PC-3 (cell line): ENCODE data around the gene PCLAF. TPM values are rescaled to one million over a fixed set of nuclear protein-coding genes. Genes with fewer than 3 reads are reported as not detected.

Source experiments
- ATAC-seq: fragments of 200-7000 bp; cut with Tn5 transposase; 2 replicates; pipeline ENCODE4 v1.9.1; 2020; ENCODE audit warnings: mild to moderate bottlenecking, moderate library complexity
- BruUV-seq: library from RNA; stranded (reverse); fragments of 400-500 nt; replicated peaks from 2 replicates; lab custom pipeline; 2021; lab: Mats Ljungman, UMichigan
- CTCF ChIA-PET: fragments of 300-600 bp; sonication (Branson Sonifier 250); formaldehyde crosslinking; loops from one replicate; lab custom pipeline; 2022; ENCODE audit warnings: antibody characterized with exemption; lab: Charles Lee
- POLR2A ChIA-PET: fragments of 300-600 bp; sonication (Branson Sonifier 250); formaldehyde crosslinking; loops from one replicate; lab custom pipeline; 2022; ENCODE audit warnings: antibody characterized with exemption; ENCODE audit not compliant: unreplicated experiment; lab: Charles Lee
- DNase-seq: peaks from one replicate; pipeline ENCODE4 v3.0.0-alpha.2; 2015
- H2AFZ ChIP-seq: fragments of 300-600 bp; sonication (generic); 2 replicates; pipeline ENCODE4 v1.6.0; 2016; ENCODE audit warnings: antibody characterized with exemption, low read length
- H3F3A ChIP-seq: fragments of 300-600 bp; sonication (generic); one replicate; pipeline ENCODE4 v1.6.0; 2017; ENCODE audit warnings: antibody characterized with exemption, low read length, control low read depth, mild to moderate bottlenecking; ENCODE audit not compliant: unreplicated experiment
- H3K27ac ChIP-seq: fragments of 300-600 bp; sonication (generic); 2 replicates; pipeline ENCODE4 v1.5.1; 2016; ENCODE audit warnings: mild to moderate bottlenecking, low read length
- H3K27me3 ChIP-seq: fragments of 300-600 bp; sonication (generic); 2 replicates; pipeline ENCODE4 v1.6.1; 2016; ENCODE audit warnings: low read length, mixed read lengths
- H3K36me3 ChIP-seq: fragments of 300-600 bp; sonication (generic); 2 replicates; pipeline ENCODE4 v1.6.1; 2016; ENCODE audit warnings: low read depth, mixed run types, low read length, mixed read lengths
- H3K4me1 ChIP-seq: fragments of 300-600 bp; sonication (generic); 2 replicates; pipeline ENCODE4 v1.5.1; 2016; ENCODE audit warnings: low read length; ENCODE audit not compliant: insufficient read depth
- H3K4me2 ChIP-seq: fragments of 300-600 bp; sonication (generic); 2 replicates; pipeline ENCODE4 v1.6.0; 2016; ENCODE audit warnings: low read length
- H3K4me3 ChIP-seq: fragments of 300-600 bp; sonication (generic); 2 replicates; pipeline ENCODE4 v1.5.1; 2016; ENCODE audit warnings: mild to moderate bottlenecking, low read length, mixed read lengths
- H3K79me2 ChIP-seq: fragments of 300-600 bp; sonication (generic); 2 replicates; pipeline ENCODE4 v1.6.1; 2017; ENCODE audit warnings: low read length, mixed read lengths
- H3K9ac ChIP-seq: fragments of 300-600 bp; sonication (generic); 2 replicates; pipeline ENCODE4 v1.6.0; 2016; ENCODE audit warnings: mild to moderate bottlenecking, low read length
- H3K9me2 ChIP-seq: fragments of 300-600 bp; sonication (generic); replicated peaks from 2 replicates; pipeline ENCODE4 v1.6.1; 2016; ENCODE audit warnings: mixed run types, low read length, mixed read lengths
- H3K9me3 ChIP-seq: fragments of 300-600 bp; sonication (generic); 2 replicates; pipeline ENCODE4 v1.6.1; 2016; ENCODE audit warnings: low read length, mixed read lengths
- H4K20me1 ChIP-seq: fragments of 300-600 bp; sonication (generic); 2 replicates; pipeline ENCODE4 v1.6.1; 2016; ENCODE audit warnings: low read length, mixed read lengths
- CTCF ChIP-seq: fragments of 300-600 bp; sonication (generic); conservative IDR thresholded peaks from 2 replicates; pipeline ENCODE4 v1.5.1; 2017; ENCODE audit warnings: antibody characterized with exemption, low read depth, mild to moderate bottlenecking, low read length
- EZH2 ChIP-seq: fragments of 300-600 bp; sonication (generic); IDR thresholded peaks from one replicate; pipeline ENCODE4 v1.6.1; 2017; ENCODE audit warnings: antibody characterized with exemption, mild to moderate bottlenecking, low read length; ENCODE audit not compliant: unreplicated experiment
- EZH2phosphoT487 ChIP-seq: fragments of 300-600 bp; sonication (generic); IDR thresholded peaks from 2 replicates; pipeline ENCODE4 v1.6.1; 2018; ENCODE audit warnings: mild to moderate bottlenecking, antibody characterized with exemption, low read length, borderline replicate concordance
- intact Hi-C: fragments of 100-400 bp; cut with micrococcal nuclease; formaldehyde crosslinking; loops from 2 replicates; pipeline ENCODE4 v1.9.0; 2023
- total RNA-seq: library from RNA; depleted of rRNA; stranded (reverse); fragments of >200 nt; gene quantifications from 2 replicates; pipeline ENCODE4 v1.2.3, GENCODE V29; 2014

Gene PCLAF
- total RNA-seq, 1 experiment from 2014 or later, result 52.4 TPM

DNA sequence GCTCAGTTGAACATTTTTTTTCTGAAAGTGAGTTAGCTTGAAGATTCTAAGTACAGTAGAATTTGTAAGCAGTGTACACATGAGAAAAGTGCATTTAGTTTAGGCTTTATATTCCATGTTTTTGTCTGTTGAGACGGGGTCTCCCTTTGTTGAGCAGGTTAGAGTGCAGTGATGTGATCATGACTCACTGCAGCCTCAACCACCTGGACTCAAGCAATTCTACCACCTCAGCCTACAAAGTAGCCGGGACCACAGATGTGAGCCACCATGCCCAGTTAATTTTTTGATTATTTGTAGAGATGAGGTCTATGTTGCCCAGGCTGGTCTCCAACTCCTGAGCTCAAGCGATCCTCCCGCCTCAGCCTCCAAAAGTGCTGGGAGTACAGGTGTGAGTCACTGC lies 20.0 kb downstream of the PCLAF start:
- H3K4me3 ChIP-seq, result no peak overlapping the region
- ChIA-PET CTCF (no interaction called here), POLR2A (interaction anchor here (0.6 kb wide), 1 partner anchor 96 kb away, joined by 4 read pairs; no protein-coding TSS in a partner anchor)
- no TSS peak for BruUV-seq
- no peaks in the 10 kb centered on the region for H3F3A ChIP-seq
- H3K79me2 ChIP-seq, result no peaks in the 10 kb centered on the region
- H3K9me3 ChIP-seq, result no peaks in the 10 kb centered on the region
- H3K9ac ChIP-seq, result no peak overlapping the region
- no peaks in the 10 kb centered on the region for H4K20me1 ChIP-seq
- no peak for TF ChIP-seq EZH2phosphoT487
- no peak for TF ChIP-seq EZH2
- no peak for TF ChIP-seq CTCF
- no peak overlapping the region for H3K4me2 ChIP-seq
- H3K27me3 ChIP-seq, result no peaks in the 10 kb centered on the region
- ATAC-seq (no peak), DNase-seq (peak; percentile 18)
- no peaks in the 10 kb centered on the region for H3K9me2 ChIP-seq
- H2AFZ ChIP-seq, result no peak overlapping the region
- H3K27ac ChIP-seq, result no peak overlapping the region
- intact Hi-C loops, result no loop called here
- H3K4me1 ChIP-seq, result no peaks in the 10 kb centered on the region; the same call in 1 of the 2 replicates
- H3K36me3 ChIP-seq, result peaks cover 3% of the 10 kb centered on the region; the same call in 1 of the 2 replicates

- ChIA-PET POLR2A (interaction anchor here (0.5 kb wide), 1 partner anchor 124 kb away, joined by 4 read pairs; no protein-coding TSS in a partner anchor), CTCF (interaction anchor here (1.0 kb wide), 1 partner anchor 31 kb away, joined by 3 read pairs; the partner anchor contains the start of gene TRIP4)
- Histone ChIP-seq H3K4me3 (peak overlapping the region; percentile 85), H3K27me3 (no peaks in the 10 kb centered on the region), H3K4me2 (peak overlapping the region; percentile 86), H3K9me2 (no peaks in the 10 kb centered on the region), H3K27ac (peak overlapping the region; percentile 50), H3K4me1 (peaks cover 5% of the 10 kb centered on the region; the same call in 1 of the 2 replicates), H3K9ac (peak overlapping the region; percentile 80), H3K79me2 (peaks cover 32% of the 10 kb centered on the region), H3K36me3 (no peaks in the 10 kb centered on the region), H2AFZ (peak overlapping the region; percentile 79), H3K9me3 (no peaks in the 10 kb centered on the region), H3F3A (no peaks in the 10 kb centered on the region), H4K20me1 (no peaks in the 10 kb centered on the region)
- BruUV-seq, result no TSS peak
- DNase-seq, result no peak
- no peak for TF ChIP-seq CTCF
- no peak for TF ChIP-seq EZH2phosphoT487
- no peak for TF ChIP-seq EZH2
- no peak for ATAC-seq
- intact Hi-C loops, result loop anchor here (1.0 to 2.0 kb wide), 4 partner anchors 68 to 193 kb away; partner anchors contain the start of gene PPIB
Observed at GRCh38 chr15:64356710-64357040, 24.6 kb downstream of the PCLAF start.

DNA sequence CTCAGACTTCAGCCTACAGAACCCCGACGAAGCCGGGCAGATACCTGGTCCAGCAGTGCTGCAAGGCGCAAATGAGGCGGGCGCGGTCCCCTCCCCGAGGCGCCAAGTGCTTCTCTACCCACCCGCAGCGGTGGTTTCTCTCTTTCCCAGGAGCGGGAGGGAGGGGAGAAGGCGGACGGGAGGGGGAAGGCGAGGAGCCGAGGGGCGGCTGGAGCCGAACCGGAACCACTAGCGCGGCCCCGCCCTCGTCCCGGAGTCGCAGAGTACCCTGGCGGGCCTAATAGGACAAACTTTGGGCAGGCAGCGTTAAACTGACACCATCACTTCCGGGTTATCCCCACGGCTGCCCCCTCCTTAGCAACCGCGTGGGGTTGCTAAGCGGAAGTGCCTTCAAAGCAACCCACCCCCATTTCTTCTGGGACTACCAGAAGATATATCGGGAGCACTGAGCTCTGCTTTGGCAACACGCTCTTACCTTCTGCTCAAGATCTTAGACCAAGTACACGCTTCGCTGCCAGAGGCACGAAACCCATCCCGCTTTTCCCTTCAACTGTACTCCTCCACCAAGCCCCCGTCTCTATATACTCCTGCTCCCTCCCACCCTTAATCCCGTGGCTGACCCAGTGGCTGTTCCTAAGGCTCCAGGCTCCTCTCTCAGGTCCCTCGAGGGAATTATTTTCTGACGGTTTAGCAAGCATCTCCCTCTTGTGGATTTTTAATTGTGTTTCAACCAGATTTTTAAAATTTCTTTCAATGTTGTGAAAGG lies 25.1 kb downstream of the PCLAF start, which contains the start of gene CSNK1G1:
CSNK1G1 (minus strand) TSS at position 230 of the 766 bp plus-strand sequence. CDS start 55,674 bp downstream, outside the sequence.
- BruUV-seq, result no TSS peak
- Histone ChIP-seq H4K20me1 (no peaks in the 10 kb centered on the region), H3K79me2 (peaks cover 36% of the 10 kb centered on the region), H3K4me3 (peak within 1 kb of the TSS; percentile 85), H3K27ac (peak within 1 kb of the TSS; percentile 50), H3K36me3 (no peaks in the 10 kb centered on the region), H3K9ac (peak within 1 kb of the TSS; percentile 80), H3K27me3 (no peaks in the 10 kb centered on the region), H3K9me3 (no peaks in the 10 kb centered on the region), H3F3A (no peaks in the 10 kb centered on the region), H3K4me2 (peak within 1 kb of the TSS; percentile 86), H3K9me2 (no peaks in the 10 kb centered on the region), H2AFZ (peak within 1 kb of the TSS; percentile 79), H3K4me1 (peaks cover 5% of the 10 kb centered on the region; the same call in 1 of the 2 replicates)
- CTCF ChIA-PET, result interaction anchor here (0.6 to 1.0 kb wide), 2 partner anchors 10 to 31 kb away, joined by 3 read pairs; partner anchors contain the start of gene TRIP4
- DNase-seq (peak; percentile 93), ATAC-seq (peak; percentile 96)
- intact Hi-C loops, result loop anchor here (1.0 to 2.0 kb wide), 4 partner anchors 67 to 193 kb away; partner anchors contain the start of gene PPIB
- POLR2A ChIA-PET, result interaction anchor here (0.5 kb wide), 1 partner anchor 123 kb away, joined by 4 read pairs; no protein-coding TSS in a partner anchor
- TF ChIP-seq EZH2phosphoT487 (no peak), CTCF (peak; percentile 66), EZH2 (no peak)
